Psoas muscle (tissue), 8 donors: ENCODE measurements around the gene TSPOAP1. TPM values are rescaled to one million over a fixed set of nuclear protein-coding genes. Genes with fewer than 3 reads are reported as not detected.

Experiments used
- ATAC-seq, 4 donors: fragments of 200-7000 bp; cut with Tn5 transposase; one replicate each; pipeline ENCODE4 v1.9.1; 2020; ENCODE audit warnings: moderate library complexity in 3 of 4, mild to moderate bottlenecking in 2 of 4
- DNase-seq, 2 donors: peaks; one replicate each; pipeline ENCODE4 v3.0.0-alpha.2; 2020
- H3K27ac ChIP-seq: fragments of 200-600 bp; one replicate; pipeline ENCODE4 v1.8.0; 2022
- H3K27me3 ChIP-seq, 3 donors: fragments of 200-600 bp in 1 of 3; one replicate each; pipeline versions ENCODE4 v1.6.1 to v1.8.0; 2013 to 2022; ENCODE audit warnings: low read length in 2 of 3, mild to moderate bottlenecking in 2 of 3, moderate library complexity in 1 of 3; ENCODE audit not compliant: insufficient read depth in 3 of 3
- H3K36me3 ChIP-seq, 2 donors: fragments of 200-600 bp in 1 of 2; one replicate each; pipeline versions ENCODE4 v1.6.1 to v1.8.0; 2013 to 2022; ENCODE audit warnings: low read depth in 1 of 2, mild to moderate bottlenecking in 1 of 2, moderate library complexity in 1 of 2; ENCODE audit not compliant: insufficient read depth in 1 of 2
- H3K4me1 ChIP-seq: fragments of 200-600 bp; one replicate; pipeline ENCODE4 v1.8.0; 2022
- H3K4me3 ChIP-seq: fragments of 200-600 bp; one replicate; pipeline ENCODE4 v1.8.0; 2022; ENCODE audit warnings: mild to moderate bottlenecking
- H3K9me3 ChIP-seq: fragments of 200-600 bp; one replicate; pipeline ENCODE4 v1.8.0; 2022
- CTCF ChIP-seq: fragments of 200-600 bp; IDR thresholded peaks from one replicate; pipeline ENCODE4 v1.8.0; 2022; ENCODE audit warnings: antibody characterized with exemption
- WGBS, 3 donors: extraction: QIAGEN DNeasy Blood & Tissue Kit; methylation state at CpG; one replicate each; pipeline versions ENCODE4 v1.1.6 to v1.1.7; 2013; 5-methylcytosine and 5-hydroxymethylcytosine counted together
- intact Hi-C, 2 donors: fragments of 100-400 bp; cut with DNase I; formaldehyde crosslinking; loops; one replicate each; pipeline versions ENCODE4 v1.11.0 to v1.14.2; 2022
- polyA plus RNA-seq, 3 donors: library from polyadenylated mRNA; stranded (reverse); fragments of 200-250 nt; gene quantifications; one replicate each; pipeline ENCODE4 v1.2.3, GENCODE V29; 2013
- total RNA-seq, 4 donors: library from RNA; stranded (reverse); fragmentation: NEBNext Ultra II Directional in 2 of 4; extraction: Animal tissue kit (Norgen Biotek cat#: 25700) in 2 of 4; gene quantifications; one replicate each; pipeline versions ENCODE4 v1.2.1 to v1.2.4, GENCODE V29; 2021 to 2023
- donor health status: healthy with polysubstance abuse.
- donor health status: DM: no; HTN: no; CAD: no; lungs with moderate emphysema.
- donor health status: Bipolar disorder and iron deficiency.
- donor health status: healthy.
- donor health status: DM: yes; HTN: yes; CAD: no.
- donor health status: DM: no; HTN: no; CAD: no.
- donor health status: DM: no; HTN: no; CAD: no.
- donor health status: DM: yes; HTN: yes; CAD: no.

TSPOAP1 gene
- total and polyA plus RNA-seq, 7 donors: 0.40 to 6.6 (median 2.3) TPM

DNA sequence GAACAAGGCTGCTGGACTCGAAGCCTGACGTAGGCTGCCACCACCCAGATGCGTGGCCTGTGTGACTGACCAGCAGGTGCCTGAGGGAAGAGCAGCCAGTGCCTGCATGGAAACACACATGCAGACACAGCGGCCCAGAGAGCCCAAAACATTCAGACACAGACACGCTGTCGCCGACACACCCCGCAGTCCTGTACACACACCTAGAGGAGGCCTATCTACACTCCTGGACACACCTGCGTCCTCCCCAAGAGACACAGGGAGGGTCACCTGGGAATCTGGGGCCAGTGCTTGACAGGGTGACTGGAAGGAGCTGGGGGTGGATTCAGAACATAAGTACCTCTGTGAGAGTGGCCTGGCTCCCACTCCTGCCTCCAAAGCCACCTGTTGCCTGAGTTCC lies 6.1 kb upstream of the TSPOAP1 start:
- Histone ChIP-seq H3K9me3 (no peaks in the 10 kb centered on the region), H3K4me1 (no peaks in the 10 kb centered on the region), H3K4me3 (no peak overlapping the region), H3K36me3 (no peaks in the 10 kb centered on the region), H3K27ac (no peak overlapping the region), H3K27me3 (peaks cover 0 to 24% (median 2%) of the 10 kb centered on the region in 3 donors)
- intact Hi-C loops: no loop called here
- ATAC-seq: no peak
- DNase-seq: no peak
- 87 to 96% (median 88%) methylated on average over 9 of the region's 9 CpGs for WGBS, 3 donors
- TF ChIP-seq CTCF: no peak

DNA sequence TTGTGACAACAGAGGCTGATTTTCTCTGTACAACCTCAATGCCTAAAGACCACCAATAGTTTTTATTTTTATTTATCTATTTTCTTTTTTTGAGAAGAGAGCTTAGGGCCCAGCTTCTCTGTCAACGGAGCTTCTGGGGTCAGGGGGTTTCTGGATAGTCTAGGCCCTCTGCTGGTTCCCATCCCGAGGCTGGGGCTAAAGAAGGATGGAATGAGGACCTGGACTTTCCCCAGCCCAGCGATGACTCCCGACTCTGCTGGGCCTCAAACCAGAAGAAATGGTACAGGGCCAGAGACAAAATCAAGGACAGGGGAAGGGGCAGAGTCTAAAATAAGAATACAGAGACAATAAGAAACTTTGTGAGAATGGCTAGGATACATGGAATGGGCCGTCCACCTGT lies 5.7 kb upstream of the TSPOAP1 start:
- no peak for TF ChIP-seq CTCF
- WGBS, 3 donors: 70 to 80% (median 79%) methylated on average over 5 of the region's 5 CpGs
- Histone ChIP-seq H3K27me3 (peaks cover 0 to 28% (median 2%) of the 10 kb centered on the region in 3 donors), H3K4me3 (no peak overlapping the region), H3K27ac (no peak overlapping the region), H3K9me3 (no peaks in the 10 kb centered on the region), H3K36me3 (no peaks in the 10 kb centered on the region), H3K4me1 (no peaks in the 10 kb centered on the region)
- no peak for ATAC-seq
- intact Hi-C loops: no loop called here
- no peak for DNase-seq

GRCh38 chr17:58333736-58334207 lies 5.2 kb upstream of the TSPOAP1 start:
- DNase-seq: no peak
- intact Hi-C loops: no loop called here
- Histone ChIP-seq H3K4me1 (no peaks in the 10 kb centered on the region), H3K4me3 (peak overlapping the region; percentile 22), H3K27ac (no peak overlapping the region), H3K27me3 (peaks cover 0 to 30% (median 2%) of the 10 kb centered on the region in 3 donors), H3K36me3 (no peaks in the 10 kb centered on the region), H3K9me3 (no peaks in the 10 kb centered on the region)
- WGBS, 3 donors: 60 to 74% (median 62%) methylated on average over 6 of the region's 6 CpGs
- no peak for ATAC-seq
- no peak for TF ChIP-seq CTCF

GRCh38 chr17:58332778-58333735 lies 4.5 kb upstream of the TSPOAP1 start:
- no peak for ATAC-seq
- no peaks in the 10 kb centered on the region for H3K36me3 ChIP-seq
- H3K27ac ChIP-seq: no peak overlapping the region
- WGBS, 3 donors: 64 to 76% (median 72%) methylated on average over 19 to 21 of the region's 21 CpGs
- intact Hi-C loops: no loop called here
- DNase-seq: no peak
- H3K4me1 ChIP-seq: no peaks in the 10 kb centered on the region
- TF ChIP-seq CTCF: no peak
- peaks cover 0 to 29% (median 2%) of the 10 kb centered on the region in 3 donors for H3K27me3 ChIP-seq
- H3K9me3 ChIP-seq: no peaks in the 10 kb centered on the region
- H3K4me3 ChIP-seq: peak overlapping the region; percentile 22
